IPS-11a (cell line): ENCODE results near the gene C2.
"Not testable (repeated sequence)": the region's sequence is repeated elsewhere in the genome, so short reads cannot be mapped to it uniquely, and the experiment has no call there.

Experiments
- H3K4me3 ChIP-seq: one replicate; pipeline ENCODE4 v1.5.1; 2013; ENCODE audit warnings: low read depth, low read length, control low read depth

C2 gene

DNA sequence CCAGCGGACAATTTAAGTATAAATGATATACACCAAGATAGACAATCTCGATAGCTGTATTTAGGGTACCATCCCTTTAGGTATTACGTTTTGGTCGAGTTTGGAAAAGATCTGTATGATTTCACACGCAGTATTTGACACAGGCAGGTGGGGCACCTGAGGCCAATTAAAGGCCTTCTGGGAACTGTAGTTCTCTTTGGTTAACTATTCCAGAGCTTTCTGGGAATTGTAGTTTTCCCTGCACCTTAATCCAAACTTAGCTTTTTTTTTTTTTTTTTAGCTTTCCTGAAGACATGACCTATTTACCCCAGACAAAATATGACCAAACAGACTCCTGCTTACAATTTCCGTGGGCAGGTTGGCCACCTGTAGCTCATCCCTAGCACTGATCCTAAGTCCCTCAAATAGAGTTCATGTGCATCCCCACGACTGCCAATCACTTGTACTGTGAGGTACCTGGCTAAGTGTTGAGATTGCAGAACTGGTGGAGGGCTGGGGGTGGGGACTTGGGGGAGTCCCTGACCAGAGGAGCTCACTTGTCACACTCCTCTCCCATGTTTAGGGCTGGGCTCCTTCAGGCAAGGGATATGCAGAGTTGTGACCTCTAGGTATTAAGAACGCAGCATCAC, 29.0 kb upstream of the C2 start:
- peak overlapping the region; percentile 89 for H3K4me3 ChIP-seq

DNA sequence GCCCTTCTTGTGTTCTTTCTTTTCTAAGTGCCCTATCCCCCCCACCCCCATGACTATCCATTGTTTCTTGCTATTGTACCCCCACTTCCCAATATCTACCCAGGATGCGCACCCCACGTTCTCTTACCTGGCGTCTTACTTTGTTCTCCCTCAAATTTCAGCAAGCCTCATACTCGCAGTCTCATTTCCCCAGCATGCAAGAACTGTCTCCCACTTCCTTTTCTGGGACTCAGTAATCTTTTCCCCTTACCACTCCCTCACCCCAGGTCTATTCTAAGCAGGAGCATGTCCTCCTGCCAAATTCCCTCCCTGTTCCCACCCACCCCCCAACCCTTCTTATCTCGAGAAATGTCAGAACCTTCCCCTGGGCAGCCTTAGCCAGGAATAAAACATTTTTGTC, 28.3 kb upstream of the C2 start:
- H3K4me3 ChIP-seq: no peak overlapping the region

DNA sequence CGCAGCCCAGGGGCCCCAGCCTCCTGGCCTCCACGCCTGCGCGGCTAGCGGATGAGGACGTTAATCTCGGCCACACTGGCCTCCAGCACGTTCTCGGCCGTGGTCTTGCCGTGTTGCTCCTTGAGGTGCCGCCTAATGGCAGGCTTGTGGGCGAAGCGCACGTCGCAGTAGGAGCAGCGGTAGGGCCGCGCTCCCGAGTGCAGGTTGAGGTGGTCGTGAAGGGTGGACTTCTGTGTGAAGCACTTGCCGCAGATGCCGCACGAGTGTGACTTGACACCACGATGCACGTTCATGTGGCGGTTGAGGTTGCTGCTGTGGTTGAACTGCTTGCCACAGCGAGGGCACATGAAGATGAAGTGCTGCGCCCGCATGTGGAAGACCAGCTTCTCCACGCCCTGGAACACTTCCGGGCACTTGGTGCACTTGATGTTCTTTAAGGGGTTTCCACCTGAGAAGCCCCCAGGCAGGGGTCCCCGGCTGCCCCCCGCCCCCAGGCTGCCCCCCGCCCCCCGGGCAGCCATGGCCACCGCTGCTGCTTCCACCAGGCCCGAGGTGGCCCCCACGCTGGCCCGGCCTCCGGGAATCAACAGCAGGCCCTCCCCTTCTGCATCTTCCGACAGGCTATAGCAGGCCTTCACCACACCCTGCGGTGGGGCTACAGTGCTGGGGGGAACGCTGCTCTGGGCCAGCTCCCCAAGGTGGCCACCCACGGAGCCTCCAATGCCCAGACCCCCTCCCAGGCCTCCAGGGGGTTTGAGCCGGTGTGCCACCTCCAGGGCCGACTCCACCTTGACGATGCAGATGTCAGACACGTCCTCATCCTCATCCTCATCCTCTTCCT, 27.4 kb upstream of the C2 start:
- H3K4me3 ChIP-seq: no peak overlapping the region

DNA sequence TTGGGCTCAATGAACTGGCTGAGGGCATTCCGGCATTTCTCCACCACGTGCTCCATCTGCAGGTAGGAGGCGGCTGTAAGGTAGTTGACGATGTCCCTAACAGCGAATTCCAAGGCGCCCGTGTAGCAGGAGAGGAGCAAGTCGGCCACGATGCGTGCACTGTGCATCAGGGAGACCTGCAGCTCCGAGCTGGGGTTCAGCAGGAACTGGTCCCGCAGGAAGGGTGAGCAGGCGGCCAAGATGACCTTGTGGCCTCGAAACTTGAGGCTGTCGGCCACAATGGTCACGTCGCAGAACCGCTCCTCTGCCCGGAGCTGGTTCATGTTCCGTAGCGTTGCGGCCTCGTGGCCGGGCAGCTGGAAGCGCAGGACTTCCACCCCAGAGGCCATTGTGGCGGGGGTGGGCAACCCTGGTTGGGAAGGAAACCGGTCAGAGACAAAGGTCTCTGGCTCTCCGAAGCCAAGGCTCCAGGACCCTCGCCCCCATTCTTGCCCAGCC, 26.6 kb upstream of the C2 start:
- no peak overlapping the region for H3K4me3 ChIP-seq

DNA sequence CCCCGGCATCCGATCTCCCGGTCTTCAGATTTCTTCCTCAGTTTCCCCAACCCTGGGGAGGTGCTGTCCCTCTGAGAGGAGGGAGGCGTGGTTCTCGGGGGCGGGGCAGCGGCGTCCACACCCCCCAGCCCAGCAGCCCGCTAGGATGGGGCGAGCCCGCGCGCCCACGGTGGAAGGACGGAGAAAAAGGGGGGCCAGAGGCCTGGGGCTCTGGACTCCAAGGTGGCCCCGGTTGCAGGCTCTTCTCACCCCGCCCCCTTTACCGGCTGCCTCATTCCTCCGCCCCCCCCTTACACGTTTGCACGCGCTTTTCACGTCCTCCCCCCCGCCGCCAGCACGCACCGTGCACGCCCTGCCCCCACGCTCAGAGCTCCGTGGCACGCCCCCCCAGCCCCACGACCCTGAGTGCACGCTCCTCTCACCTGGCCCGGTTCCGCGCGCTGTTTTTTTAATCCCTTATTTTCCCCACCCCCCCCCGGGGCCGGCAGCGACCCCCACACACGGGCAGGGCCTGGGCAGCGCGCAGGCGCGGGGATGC, 26.0 kb upstream of the C2 start:
- peak overlapping the region; percentile 45 for H3K4me3 ChIP-seq

DNA sequence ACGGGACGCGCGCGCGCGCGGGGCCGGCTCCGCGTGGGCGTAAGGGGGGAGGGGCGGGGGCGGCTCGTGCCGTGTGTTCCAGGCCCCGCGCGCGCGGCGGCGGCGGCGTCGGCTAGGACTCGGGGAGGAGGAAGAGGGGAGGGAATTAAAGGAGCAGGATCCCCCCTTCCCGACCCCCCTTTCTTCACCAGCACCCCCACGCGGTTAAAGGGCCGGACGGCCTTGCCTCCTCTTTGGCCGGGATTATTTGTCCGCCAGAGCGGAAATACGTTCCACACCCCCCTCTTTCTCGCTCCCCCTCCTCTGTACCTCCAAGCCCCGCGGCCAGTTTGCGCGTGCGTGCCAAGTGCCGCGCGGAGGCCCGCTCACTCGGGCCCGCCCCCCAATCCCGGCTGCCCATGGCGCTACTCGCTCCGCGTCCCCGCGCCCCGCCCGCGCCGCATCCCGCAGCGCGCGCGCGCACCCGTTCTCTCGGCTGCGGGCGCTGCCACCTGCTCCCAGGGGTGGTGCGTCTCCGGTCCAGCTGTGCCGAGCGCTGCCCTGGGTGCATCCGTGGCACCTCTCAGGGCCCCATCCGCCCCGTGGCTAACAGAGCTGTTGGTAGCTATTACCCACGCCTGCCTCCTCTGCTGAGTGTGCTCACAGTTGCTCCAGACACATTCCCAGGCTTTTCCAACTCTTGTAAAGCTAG, 25.4 kb upstream of the C2 start, which contains the start of gene ZBTB12:
Gene ZBTB12 (minus strand): TSS at position 134 of the 691 bp plus-strand sequence. CDS start 781 bp downstream, outside the sequence.
- H3K4me3 ChIP-seq: peak within 1 kb of the TSS; percentile 45

DNA sequence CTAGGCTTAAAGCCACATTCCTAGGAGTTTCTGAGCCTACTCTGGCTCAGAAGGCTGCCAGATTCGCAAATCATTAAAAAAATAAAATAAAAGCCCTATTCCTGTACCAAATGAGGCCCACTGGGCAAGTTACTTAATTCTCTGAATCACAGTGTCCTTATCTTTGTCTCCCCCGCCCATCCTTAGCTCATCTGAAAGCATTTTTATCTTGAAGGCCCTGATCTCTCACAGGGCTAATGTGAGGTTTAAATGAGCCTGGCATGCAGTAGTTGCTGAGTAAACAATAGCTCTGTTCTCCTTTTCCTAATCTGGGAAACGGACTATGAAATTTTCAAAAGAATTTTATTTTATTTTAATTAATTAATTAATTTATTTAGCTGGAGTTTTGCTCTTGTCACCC, 23.6 kb upstream of the C2 start:
- no peak overlapping the region for H3K4me3 ChIP-seq

DNA sequence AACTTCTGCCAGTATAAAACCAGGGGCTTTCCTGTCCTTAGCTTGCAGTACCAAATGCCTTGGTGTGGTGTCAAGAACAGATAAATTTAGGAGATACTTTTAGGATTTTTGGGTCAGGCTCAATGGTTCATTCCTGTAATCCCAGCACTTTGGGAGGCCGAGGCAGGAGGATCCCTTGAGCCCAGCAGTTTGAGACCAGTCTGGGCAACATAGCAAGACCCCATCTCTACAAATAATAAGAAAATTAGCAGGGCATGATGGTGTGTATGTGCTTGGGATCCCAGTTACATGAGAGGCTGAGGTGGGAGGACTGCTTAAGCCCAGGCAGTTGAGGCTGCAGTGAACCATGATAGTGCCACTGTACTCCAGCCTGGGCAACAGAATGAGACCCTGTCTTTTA, 22.5 kb upstream of the C2 start:
- no peak overlapping the region for H3K4me3 ChIP-seq

DNA sequence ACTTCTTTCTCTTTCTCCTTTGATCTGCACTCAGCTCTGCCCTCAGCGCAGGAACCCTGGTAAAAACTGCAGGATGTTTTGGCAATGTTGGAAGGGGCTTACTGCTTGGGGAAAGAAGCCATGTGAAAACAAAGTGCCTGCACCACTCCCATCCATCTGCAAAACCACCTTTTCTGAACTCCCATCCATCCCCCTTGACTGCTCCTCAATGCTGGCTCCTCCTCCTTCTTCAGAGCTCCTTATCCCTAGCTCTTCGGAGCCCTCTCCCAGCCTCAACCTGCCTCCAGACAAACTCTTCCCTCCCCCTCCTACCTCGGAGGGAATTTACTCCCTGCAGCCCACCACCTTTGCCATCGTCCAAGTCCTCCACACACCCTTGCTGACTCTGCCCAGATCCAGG, 21.4 kb upstream of the C2 start:
- H3K4me3 ChIP-seq: no peak overlapping the region

DNA sequence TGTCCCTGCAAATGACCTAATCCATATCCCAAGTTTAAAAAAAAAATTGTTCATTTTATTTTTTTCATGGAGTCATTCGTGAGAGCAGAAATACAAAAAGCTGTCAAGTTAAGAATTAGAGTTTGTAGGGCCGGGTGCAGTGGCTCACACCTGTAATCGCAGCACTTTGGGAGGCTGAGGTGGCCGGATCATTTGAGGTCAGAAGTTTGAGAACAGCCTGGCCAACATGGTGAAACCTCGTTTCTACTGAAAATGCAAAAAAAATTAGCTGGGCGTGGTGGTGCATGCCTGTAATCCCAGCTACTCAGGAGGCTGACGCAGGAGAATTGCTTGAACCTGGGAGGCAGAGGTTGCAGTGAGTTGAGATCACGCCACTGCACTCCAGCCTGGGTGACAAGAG, 20.8 kb upstream of the C2 start:
- H3K4me3 ChIP-seq: not testable (repeated sequence)

DNA sequence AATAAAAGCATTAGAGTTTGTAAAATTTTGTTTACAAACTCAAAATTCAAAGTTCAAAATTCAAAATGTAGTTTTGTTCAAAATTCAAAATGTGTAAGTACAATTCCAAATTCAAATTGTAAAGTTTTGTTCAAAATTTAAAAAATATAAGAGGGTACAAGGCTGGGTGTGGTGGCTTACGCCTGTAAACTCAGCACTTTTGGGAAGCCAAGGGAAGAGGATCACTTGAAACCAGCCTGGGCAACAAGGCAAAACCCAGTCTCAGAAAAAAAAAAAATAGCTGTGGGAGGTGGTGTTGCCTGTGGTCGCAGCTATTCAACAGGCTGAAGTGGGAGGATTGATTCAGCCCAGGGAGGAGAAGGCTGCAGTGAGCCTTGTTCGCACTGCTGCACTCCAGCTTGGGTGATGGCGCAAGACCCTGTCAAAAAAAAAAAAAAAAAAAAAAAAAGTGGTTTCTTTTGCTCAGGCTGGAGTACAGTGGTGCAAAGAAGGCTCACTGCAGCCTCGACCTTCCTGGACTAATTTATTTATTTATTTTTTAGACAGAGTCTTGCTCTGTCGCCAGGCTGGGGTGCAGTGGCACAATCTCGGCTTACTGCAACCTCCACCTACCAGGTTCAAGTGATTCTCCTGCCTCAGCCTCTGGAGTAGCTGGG, 20.2 kb upstream of the C2 start:
- H3K4me3 ChIP-seq: no peak overlapping the region

DNA sequence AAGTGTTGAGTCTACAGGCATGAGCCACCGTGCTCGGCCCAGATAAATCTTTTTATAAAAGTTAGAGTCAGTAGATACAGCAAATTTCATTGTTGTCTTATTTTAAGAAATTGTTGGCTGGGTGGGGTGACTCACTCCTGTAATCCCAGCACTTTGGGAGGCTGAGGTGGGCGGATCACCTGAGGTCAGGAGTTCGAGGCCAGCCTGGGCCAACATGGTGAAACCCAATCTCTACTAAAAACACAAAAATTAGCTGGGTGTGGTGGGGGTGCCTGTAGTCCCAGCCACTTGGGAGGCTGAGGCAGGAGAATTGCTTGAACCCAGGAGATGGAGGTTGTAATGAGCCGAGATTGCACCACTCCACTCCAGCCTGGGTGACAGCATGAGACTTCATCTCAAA, 19.3 kb upstream of the C2 start:
- not testable (repeated sequence) for H3K4me3 ChIP-seq

DNA sequence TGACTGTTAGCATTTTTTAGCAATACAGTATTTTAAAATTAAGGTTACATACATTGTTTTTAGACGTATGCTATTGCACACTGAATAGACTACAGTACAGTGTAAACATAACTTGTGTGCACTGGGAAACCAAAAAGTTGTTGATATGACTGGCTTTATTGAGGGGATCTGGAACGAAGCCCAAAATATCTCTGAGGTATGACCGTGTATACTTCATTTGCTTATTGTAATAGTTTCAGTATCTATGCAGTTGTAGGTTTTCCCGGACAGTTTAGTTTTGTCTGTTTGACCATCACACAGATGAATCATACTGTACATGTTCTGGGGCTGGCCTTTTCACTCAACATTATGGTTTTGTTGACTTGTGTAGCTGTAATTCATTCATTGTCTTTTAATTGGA, 18.7 kb upstream of the C2 start:
- H3K4me3 ChIP-seq: no peak overlapping the region

DNA sequence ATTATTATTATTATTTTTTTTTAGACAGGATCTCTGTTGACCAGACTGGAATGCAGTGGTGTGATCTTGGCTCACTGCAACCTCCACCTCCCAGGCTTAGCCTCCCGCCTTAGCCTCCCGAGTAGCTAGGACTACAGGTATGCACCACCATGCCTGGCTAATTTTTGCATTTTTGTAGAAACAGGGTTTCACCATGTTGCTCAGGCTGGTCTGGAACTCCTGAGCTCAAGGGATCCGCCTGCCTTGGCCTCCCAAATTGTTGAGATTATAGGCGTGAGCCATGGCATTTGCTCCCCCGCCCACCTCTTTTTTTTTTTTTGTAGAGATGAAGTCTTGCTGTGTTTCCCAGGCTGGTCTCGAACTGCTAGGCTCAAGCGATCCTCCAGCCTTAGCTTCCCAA, 18.2 kb upstream of the C2 start:
- H3K4me3 ChIP-seq: not testable (repeated sequence)

DNA sequence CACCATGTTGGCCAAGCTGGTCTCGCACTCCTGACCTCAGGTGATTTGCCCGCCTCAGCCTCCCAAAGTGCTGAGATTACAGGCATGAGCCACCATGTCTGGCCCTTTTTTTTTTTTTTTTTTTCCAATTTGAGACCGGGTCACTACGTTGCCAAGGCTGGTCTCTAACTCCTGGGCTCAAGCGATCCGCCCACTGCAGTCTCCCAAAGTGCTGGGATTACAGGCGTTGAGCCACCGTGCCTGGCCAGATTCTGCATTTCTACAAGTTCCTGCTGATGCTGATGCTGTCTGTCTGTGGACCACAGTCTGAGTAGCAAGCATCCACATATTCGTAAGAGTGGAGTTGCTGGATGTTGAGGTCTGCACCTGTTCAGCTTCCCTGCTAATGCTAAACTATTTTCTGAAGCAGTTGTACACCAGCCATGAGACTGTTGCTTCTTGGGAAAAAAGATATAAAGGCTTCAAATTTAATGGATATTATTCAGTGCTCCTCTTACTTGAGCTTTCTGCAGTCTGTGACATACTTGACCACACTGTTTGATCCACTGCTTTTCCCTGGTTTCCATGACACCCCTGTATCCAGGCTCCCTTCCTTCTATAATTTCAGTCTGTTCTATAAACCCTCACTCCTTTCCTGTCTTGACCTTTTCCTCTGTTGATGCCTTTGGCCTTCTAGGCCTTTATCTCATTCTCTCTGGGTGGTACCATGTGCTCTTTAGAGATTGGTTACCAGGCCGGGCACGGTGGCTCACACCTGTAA, 15.5 kb upstream of the C2 start:
- no peak overlapping the region for H3K4me3 ChIP-seq

DNA sequence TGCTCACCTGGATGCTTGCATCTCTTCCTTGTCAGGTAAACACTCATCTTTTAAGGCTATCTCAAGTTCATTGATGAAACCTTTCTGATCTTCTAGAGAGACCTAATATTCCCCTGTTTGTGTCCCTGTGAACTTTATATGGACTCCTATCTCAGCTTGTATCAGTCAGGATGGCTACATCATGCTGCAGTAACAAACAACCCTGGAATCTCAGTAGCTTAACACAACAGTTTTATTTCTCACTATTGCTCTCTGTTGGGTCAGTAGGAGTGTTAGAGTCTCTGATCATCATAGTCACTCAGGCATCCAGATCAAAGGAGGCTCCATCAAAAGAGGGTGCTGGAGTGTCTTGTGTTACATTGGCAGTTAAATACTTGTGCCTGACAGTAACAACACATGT, 12.2 kb upstream of the C2 start:
- no peak overlapping the region for H3K4me3 ChIP-seq

DNA sequence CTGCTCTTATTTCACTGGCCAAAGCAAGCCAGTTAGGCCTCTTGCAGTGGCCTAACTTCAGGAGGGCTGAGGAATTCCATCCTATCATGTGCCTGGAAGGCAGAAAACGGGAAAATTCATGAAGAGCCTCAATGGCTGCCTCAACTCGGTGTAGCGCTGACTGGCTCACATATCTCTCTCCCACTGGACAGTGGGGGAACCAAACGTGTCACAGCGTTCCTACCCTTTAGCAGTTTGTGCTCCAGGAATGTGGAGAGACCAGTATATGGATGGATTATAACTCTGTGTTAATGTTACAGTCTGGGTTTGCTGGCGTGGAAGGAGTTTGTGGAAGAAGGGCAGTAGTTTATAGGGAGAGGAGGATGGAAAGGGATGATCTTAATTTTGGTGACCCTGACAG, 11.8 kb upstream of the C2 start:
- no peak overlapping the region for H3K4me3 ChIP-seq

DNA sequence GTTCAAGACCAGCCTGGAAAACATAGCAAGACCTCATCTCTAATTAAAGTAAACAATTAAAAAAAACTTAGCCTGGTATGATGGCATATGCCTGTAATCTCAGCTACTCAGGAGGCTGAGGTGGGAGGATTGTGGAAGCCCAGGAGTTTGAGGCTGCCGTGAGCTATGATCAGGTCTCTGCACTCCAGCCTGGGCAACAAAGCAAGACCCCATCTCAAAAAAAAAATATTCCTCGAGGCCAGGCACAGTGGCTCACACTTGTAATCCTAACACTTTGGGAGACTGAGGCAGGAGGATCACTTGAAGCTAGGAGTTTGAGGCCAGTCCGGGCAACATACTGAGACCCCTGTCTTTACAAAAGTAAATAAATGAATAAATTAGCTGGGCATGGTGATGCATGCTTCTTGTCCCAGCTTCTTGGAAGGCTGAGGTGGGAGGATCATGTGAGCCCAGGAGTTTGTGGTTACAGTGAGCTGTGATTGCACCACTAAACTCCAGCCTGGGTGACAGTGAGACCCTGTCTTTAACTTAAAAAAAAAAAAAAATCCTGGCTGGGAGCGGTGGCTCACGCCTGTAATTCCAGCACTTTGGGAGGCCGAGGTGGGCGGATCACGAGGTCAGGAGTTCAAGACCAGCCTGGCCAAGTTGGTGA, 9.3 kb upstream of the C2 start:
- no peak overlapping the region for H3K4me3 ChIP-seq

DNA sequence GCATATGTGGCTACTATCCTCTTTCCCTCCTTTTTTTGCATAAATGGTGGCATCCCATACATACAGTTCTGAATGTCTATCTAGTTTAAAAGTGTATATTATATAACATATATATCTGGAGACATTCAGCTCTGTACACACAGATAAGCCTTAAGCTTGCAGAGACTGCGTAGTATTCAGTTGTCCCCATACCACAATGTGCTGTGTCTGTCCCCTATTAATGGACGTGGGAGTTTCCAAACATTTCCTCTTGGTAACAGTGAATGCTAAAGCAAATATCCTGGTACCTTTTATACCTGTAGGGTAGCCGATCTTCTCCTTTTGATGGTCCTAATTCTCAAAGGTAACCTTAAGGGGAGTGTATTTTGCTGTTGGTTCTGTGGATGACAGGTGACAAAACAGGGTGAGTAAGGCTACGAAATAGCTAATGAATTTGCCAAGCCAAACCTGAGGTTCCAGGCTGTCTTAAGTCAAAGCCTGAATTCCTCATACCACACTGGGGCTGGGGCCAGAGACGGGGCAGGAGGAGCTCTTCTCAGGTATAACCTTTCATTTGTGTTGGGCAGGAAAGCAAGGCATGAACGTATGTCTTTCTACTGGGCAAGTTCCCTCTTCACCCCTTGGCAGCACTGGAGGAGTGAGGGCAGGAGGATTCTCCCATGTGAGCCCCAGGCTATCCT, 7.8 kb upstream of the C2 start:
- no peak overlapping the region for H3K4me3 ChIP-seq
